ENCODE data around the gene ZMAT1. TPM values are rescaled to one million over a fixed set of nuclear protein-coding genes. Genes with fewer than 3 reads are reported as not detected.
A peak's percentile ranks its signal among the peaks of the same experiment; 100 is the strongest.

ZMAT1 gene
- polyA plus RNA-seq, 1 donor from 2014 or later, result 39.1 TPM

DNA sequence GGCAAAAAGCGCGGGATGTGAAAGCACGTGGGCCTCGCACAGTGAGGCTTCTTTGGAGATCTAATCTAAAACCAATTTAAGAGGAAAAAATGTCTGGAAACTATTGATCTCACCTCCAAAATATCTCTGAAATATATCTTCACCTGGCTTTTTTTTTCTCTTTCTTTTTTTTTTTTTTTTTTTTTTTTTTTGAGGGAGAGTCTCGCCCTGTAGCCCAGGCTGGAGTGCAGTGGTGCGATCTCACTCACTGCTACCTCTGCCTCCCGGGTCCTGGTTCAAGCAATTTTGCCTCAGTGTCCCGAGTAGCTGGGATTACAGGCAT is 383 bp upstream of the ZMAT1 start:
- no peak overlapping the region for H3K4me2 ChIP-seq (ENCODE audit: low read length)
- peak overlapping the region; percentile 82 for H3K27ac ChIP-seq (ENCODE audit: low read length)
- H4K20me1 ChIP-seq (ENCODE audit: insufficient read depth), result no peaks in the 10 kb centered on the region
- no peaks in the 10 kb centered on the region for H3K27me3 ChIP-seq (ENCODE audit: insufficient read depth, low read depth, low read length)
- peak overlapping the region; percentile 69 for H3K4me3 ChIP-seq (ENCODE audit: low read length)
- H3K79me2 ChIP-seq (replicated peaks; ENCODE audit: insufficient read depth, low read length), result no peaks in the 10 kb centered on the region
- H3K9ac ChIP-seq (ENCODE audit: low read length), result no peak overlapping the region
- no peaks in the 10 kb centered on the region for H3K9me2 ChIP-seq (ENCODE audit: insufficient read depth, low read length)
- no peak for TF ChIP-seq MXI1 (conservative IDR thresholded peaks at IDR 0.05; ENCODE audit: poor library complexity, severe bottlenecking)
- no peak for TF ChIP-seq RAD21 (conservative IDR thresholded peaks at IDR 0.05)
- TF ChIP-seq SMC3 (conservative IDR thresholded peaks at IDR 0.05; ENCODE audit: poor library complexity), result no peak
- TF ChIP-seq REST (IDR thresholded peaks at IDR 0.05; ENCODE audit: borderline replicate concordance), result no peak
- TF ChIP-seq POLR2AphosphoS5 (IDR thresholded peaks at IDR 0.05), result no peak
- TF ChIP-seq EZH2 (IDR thresholded peaks at IDR 0.05; ENCODE audit: borderline replicate concordance, insufficient read depth, low read length, poor library complexity, severe bottlenecking), result no peak
- TF ChIP-seq TAF1 (IDR thresholded peaks at IDR 0.05; ENCODE audit: low read depth), result no peak
- no peak for TF ChIP-seq EP300 (conservative IDR thresholded peaks at IDR 0.05; ENCODE audit: poor library complexity, severe bottlenecking)
- H3K36me3 ChIP-seq (ENCODE audit: insufficient read depth, low read length), result no peaks in the 10 kb centered on the region
- H3K9me3 ChIP-seq (ENCODE audit: low read length), result no peaks in the 10 kb centered on the region
- no peak overlapping the region for H2AFZ ChIP-seq (ENCODE audit: low read depth, low read length)
- no peaks in the 10 kb centered on the region for H3F3A ChIP-seq (ENCODE audit: insufficient read depth, low read length, poor library complexity, severe bottlenecking)

DNA sequence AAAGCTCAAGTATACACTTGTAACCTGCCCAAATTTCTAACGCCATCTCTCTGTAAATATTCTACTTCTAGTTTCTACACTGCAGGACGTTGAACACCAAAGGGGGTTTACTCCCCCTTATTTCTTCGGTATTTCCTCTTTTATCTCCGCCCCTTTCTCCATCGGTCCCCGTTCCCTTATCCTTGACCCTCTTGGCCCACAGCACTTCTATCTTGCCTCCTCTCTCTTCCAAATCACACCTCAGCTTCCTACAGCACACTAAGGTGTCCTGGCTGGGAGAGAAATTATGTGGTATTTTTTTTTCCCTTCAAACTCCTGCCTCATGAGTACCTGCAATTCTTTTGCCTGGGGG is 715 bp downstream of the ZMAT1 start:
- Histone ChIP-seq H3K9me2 (ENCODE audit: insufficient read depth, low read length) (no peaks in the 10 kb centered on the region), H3K36me3 (ENCODE audit: insufficient read depth, low read length) (no peaks in the 10 kb centered on the region), H4K20me1 (ENCODE audit: insufficient read depth) (no peaks in the 10 kb centered on the region), H3F3A (ENCODE audit: insufficient read depth, low read length, poor library complexity, severe bottlenecking) (no peaks in the 10 kb centered on the region), H3K4me3 (ENCODE audit: low read length) (peak overlapping the region; percentile 69), H3K27me3 (ENCODE audit: insufficient read depth, low read depth, low read length) (no peaks in the 10 kb centered on the region), H3K27ac (ENCODE audit: low read length) (peak overlapping the region; percentile 82), H3K9ac (ENCODE audit: low read length) (peak overlapping the region; percentile 75), H3K79me2 (replicated peaks; ENCODE audit: insufficient read depth, low read length) (no peaks in the 10 kb centered on the region), H3K4me2 (ENCODE audit: low read length) (peak overlapping the region; percentile 68), H3K9me3 (ENCODE audit: low read length) (no peaks in the 10 kb centered on the region), H2AFZ (ENCODE audit: low read depth, low read length) (peak overlapping the region; percentile 21)
- TF ChIP-seq REST (IDR thresholded peaks at IDR 0.05; ENCODE audit: borderline replicate concordance) (no peak), TAF1 (IDR thresholded peaks at IDR 0.05; ENCODE audit: low read depth) (no peak), SMC3 (conservative IDR thresholded peaks at IDR 0.05; ENCODE audit: poor library complexity) (no peak), POLR2AphosphoS5 (IDR thresholded peaks at IDR 0.05) (no peak), EP300 (conservative IDR thresholded peaks at IDR 0.05; ENCODE audit: poor library complexity, severe bottlenecking) (no peak), RAD21 (conservative IDR thresholded peaks at IDR 0.05) (no peak), MXI1 (conservative IDR thresholded peaks at IDR 0.05; ENCODE audit: poor library complexity, severe bottlenecking) (no peak), EZH2 (IDR thresholded peaks at IDR 0.05; ENCODE audit: borderline replicate concordance, insufficient read depth, low read length, poor library complexity, severe bottlenecking) (no peak)
- TF ChIP-seq, protein P1, sequence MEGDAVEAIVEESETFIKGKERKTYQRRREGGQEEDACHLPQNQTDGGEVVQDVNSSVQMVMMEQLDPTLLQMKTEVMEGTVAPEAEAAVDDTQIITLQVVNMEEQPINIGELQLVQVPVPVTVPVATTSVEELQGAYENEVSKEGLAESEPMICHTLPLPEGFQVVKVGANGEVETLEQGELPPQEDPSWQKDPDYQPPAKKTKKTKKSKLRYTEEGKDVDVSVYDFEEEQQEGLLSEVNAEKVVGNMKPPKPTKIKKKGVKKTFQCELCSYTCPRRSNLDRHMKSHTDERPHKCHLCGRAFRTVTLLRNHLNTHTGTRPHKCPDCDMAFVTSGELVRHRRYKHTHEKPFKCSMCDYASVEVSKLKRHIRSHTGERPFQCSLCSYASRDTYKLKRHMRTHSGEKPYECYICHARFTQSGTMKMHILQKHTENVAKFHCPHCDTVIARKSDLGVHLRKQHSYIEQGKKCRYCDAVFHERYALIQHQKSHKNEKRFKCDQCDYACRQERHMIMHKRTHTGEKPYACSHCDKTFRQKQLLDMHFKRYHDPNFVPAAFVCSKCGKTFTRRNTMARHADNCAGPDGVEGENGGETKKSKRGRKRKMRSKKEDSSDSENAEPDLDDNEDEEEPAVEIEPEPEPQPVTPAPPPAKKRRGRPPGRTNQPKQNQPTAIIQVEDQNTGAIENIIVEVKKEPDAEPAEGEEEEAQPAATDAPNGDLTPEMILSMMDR (IDR thresholded peaks at IDR 0.05; ENCODE audit: poor library complexity, severe bottlenecking), result no peak
